GM12873 (cell line): ENCODE data around the gene SLC38A1.

Experiments used
- TF ChIP-seq, protein P1 (sequence below): IDR thresholded peaks from 2 replicates; pipeline ENCODE4 v1.5.1; 2012; ENCODE audit warnings: low read depth, mild to moderate bottlenecking, moderate library complexity, low read length, control low read depth; ENCODE audit not compliant: insufficient read depth; ENCODE audit errors: missing control alignments

SLC38A1 gene

DNA sequence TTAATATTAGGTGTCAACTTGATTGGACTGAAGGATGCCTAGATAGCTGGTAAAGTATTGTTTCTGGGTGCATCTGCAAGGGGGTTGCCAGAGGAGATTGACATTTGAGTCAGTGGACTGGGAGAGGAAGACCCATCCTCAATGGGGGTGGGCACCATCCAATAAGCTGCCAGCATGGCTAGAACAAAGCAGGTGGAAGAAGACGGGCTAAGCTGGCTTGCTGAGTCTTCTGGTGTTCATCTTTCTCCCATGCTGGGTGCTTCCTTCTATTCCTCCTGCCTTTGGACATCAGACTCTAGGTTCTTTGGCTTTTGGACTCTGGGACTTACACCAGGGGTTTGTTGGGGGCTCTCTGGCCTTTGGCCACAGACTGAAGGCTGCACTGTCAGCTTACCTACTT lies 87.4 kb downstream of the SLC38A1 start:
- TF ChIP-seq, protein P1, sequence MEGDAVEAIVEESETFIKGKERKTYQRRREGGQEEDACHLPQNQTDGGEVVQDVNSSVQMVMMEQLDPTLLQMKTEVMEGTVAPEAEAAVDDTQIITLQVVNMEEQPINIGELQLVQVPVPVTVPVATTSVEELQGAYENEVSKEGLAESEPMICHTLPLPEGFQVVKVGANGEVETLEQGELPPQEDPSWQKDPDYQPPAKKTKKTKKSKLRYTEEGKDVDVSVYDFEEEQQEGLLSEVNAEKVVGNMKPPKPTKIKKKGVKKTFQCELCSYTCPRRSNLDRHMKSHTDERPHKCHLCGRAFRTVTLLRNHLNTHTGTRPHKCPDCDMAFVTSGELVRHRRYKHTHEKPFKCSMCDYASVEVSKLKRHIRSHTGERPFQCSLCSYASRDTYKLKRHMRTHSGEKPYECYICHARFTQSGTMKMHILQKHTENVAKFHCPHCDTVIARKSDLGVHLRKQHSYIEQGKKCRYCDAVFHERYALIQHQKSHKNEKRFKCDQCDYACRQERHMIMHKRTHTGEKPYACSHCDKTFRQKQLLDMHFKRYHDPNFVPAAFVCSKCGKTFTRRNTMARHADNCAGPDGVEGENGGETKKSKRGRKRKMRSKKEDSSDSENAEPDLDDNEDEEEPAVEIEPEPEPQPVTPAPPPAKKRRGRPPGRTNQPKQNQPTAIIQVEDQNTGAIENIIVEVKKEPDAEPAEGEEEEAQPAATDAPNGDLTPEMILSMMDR = no peak

DNA sequence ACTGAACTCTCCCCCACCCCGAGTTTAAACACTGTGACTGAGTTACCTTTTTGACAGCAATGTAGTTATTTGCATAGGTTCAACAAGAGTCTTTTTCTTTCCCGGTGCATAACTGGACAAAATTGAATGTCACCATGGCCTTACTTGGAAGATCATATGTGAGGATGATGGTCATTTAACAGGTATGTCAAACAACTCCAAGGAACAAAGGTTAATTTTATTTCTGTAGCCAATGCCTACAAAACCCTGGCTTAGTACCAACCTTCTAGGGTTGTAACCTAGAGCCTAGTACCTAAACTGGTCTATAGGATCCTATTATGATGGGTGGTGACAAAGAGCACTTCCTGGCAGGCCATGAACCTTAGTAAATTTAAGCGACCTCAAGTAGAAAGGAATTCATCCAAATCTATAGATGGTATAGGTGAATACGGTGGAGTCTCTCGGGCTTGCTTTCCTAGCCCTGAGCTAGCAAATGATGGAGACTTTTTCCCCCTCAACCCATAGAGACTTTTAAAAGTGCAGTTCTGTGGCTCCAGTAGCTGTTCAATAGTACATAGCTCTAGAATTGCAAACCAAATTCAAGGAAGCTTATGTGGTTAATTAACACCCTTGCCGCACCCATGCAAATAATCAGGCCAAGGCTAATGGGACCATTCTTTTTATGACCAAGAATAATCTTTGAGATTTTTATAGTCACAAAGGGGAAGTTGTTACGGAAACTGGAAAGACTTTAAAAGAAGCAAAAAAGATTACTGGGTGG lies 89.0 kb downstream of the SLC38A1 start:
- TF ChIP-seq, protein P1 = no peak

GRCh38 chr12:46177837-46178608 lies 90.8 kb downstream of the SLC38A1 start:
- TF ChIP-seq, protein P1 = no peak

- TF ChIP-seq, protein P1 = no peak
Measured at GRCh38 chr12:46177025-46177424, 91.8 kb downstream of the SLC38A1 start.

DNA sequence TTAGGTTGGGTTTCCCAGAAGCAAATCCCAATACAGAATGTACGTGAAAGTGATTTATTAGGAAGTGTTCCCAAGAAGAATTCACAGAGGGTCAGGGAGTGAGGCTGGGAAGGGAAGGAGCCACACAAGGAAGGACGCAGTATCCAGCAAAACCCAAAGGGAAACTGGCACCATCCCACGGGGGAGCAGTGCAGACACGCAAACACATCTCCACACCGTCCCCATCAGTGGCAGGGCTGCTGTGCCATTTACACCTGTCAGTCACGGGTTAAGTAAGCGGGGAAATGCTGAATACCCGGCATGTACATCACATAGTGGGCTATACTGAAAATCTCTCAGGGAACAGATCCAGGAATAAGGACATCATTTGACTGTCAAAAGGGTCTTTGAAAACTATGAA lies 93.9 kb downstream of the SLC38A1 start:
- TF ChIP-seq, protein P1 = no peak

DNA sequence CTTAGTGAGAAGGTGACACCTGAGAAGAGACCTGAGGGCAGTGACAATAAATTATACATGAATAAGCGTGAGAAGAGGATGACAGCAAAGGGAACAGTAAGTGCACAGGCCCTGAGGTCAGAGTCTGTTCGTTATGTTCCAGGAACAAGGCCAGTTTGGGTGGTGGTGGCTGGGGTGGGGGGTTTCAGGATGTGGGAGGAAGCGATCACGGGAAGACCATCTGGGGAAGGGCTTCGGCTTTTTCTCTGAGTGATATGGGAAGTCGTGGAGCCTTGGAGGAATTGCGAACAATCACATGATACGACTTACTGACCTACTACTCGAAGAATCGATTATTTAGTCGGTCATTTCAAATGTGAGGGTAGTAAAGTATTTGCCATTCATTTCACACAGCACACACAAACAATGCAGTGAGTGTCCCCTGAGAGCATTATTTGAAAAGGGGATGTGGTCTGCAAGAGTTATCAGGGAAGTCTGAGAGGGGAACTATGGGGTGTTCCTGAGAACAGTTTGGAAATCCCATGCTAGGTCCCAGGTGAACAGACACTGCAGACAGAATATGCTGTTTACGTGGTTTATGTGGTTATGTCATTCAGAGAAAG lies 94.7 kb downstream of the SLC38A1 start:
- TF ChIP-seq, protein P1 = no peak

DNA sequence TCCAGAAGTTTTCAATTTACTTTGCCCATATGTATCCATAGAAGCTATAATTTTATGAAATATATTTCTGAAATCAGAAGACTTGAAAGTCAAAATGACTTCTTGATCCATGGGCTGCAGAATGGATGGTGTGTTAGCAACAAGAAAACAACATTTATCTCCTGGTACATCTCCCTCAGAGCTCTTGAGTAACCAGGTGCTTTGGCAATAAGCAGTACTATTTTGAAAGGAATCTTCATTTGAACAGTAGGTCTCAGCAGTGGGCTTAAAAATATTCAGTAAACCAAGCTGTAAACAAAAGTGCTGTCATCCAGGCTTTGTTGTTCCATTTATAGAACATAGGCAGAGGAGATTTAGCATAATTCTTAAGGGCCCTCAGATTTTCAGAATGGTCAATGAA lies 100.4 kb downstream of the SLC38A1 start:
- TF ChIP-seq, protein P1 = no peak
